NCI-H446 treated with DMSO at 0.1 percent for 48 hours (cell line): ENCODE measurements around the gene PNPLA3.

ENCODE experiments used
- DNase-seq: peaks from one replicate; lab custom pipeline; 2025; lab: John Stamatoyannopoulos, UW

PNPLA3 gene

DNA sequence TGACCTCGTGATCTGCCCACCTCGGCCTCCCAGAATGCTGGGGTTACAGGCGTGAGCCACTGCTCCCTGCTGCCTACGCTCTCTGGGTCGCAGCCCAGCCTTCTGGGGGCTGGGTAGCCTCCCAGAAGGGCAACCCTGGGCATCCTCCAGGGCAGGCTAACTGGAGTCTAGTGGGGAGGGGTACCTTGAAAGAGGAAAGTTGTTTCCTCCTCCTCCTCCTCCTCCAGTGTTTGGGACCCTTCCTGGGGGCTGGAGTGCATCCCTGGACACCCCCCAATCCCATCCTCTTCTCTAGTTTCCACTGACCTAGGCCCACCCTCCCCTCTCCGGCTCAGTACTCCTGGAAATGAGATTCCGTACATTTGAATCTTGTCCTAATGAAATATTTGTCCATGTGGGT lies 1.3 kb downstream of the PNPLA3 start:
- no peak for DNase-seq

DNA sequence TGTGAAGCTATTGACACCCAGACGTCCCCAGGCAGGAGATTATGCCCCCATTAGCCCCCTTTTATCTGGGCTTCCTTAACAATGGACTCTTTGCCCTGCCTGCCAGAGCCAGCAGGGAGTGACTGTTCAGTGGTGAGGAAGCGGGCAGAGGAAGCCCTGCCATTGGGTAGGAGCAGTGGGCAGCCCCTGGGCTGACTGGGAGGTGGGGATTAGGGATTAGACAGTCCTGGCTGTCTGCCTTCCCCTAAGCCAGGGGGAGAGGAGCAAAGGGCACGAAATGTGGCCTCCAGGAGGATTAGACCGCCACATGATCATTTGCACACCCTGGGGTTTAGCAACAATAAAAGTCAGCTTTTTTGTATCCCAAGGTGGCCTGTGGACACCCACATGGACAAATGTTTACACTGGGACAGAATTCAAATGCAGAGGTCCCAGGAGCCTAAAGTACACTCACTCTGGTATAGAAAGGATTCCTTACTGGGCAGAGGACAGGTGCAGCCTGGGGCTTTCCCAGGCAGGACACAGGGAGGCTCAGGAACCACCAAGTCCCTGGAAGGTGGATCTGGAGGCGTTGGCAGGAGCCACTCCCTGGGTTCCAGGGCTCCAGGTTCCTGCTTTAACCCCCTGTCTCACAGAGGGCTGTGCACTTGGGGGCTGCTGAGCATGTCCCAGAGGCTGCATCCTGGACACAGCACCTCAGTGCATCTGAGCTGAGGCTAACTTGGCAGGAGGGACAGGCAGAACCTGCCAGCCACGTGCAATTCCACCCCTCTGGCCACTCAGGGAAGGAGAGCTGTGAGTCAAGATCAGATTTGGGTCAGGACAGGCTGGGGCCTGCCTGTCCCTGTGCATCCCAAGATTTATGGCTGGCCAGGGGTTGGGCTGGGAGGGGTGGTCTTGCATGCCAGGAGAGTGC lies 2.1 kb downstream of the PNPLA3 start:
- no peak for DNase-seq

DNA sequence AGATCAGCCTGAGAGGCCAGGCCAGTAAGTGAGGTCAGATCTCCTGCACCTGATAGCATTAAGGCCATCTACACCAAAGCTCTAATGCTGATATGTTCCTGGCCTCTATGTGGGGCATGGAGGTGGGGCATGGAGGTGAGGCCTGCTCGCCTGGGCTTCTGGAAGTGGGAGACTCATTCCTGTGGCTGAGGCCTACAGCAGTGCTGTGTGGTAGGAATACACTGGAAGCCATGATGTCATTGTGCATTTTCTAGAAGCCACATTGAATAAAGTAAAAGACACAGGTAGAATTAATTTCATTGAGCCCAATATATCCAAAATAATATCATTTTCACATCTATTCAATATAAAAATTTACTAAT lies 2.7 kb downstream of the PNPLA3 start:
- DNase-seq = no peak

DNA sequence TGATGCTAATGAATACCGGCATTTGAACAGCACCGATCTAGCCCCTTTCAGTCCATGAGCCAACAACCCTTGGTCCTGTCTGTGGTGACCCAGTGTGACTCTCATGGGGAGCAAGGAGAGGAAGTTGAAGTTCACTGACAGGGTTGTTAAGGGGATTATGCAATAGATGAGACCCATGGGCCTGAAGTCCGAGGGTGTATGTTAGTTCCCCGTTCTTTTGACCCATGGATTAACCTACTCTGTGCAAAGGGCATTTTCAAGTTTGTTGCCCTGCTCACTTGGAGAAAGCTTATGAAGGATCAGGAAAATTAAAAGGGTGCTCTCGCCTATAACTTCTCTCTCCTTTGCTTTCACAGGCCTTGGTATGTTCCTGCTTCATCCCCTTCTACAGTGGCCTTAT lies 4.9 kb downstream of the PNPLA3 start:
- no peak for DNase-seq

DNA sequence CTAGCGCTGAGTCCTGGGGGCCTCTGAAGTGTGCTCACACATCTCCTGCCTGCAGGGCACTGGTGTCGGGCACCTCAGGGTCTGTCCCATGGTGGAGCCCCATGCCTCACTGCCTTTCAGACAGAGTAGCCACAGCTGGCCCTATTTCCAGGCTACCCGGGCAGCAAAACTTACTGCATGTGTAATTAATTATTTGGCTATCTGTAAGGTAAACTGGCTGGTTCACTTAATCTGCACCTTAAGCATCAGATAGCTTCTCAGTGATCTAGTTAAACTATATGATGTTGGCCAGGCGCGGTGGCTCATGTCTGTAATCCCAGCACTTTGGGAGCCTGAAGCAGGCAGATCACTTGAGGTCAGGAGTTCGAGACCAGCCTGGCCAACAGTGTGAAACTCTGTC lies 5.3 kb downstream of the PNPLA3 start:
- no peak for DNase-seq

DNA sequence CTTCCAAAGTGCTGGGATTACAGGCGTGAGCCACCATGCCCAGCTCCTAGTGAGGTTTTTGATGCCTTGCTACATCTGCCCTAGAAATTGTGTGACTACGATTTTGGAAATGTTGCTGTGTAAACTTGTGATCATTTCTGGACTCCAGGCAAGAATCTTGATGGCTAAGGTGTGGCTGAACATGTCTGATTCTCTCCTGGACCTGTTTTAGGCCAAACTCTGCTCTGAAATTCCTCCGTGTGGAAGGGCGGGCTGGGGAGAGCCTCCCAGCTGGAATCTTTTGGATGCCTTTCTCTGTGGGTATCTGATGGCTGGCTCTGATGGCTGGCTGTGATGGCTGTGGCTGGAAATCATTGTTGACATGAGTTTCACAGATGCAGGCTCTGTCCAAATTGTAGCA lies 8.2 kb downstream of the PNPLA3 start:
- DNase-seq = no peak

DNA sequence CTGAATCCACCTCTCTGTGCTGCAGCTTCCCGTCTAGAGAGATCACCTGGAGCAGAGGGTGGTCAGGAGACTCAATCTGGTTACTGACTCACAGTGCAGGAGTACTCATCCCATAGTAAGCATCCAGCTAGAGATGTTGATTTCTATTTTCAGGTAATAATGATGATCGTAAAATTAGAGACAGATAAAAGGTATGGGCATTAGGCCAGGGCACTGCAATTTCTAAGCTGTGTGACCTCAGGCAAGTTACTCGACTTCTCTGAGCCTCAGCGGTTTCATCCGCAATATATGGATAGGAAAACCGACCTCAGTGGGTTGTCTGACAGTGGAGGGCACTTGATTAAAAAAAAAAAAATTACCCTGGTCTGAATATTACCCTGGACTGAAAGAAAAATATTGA lies 17.8 kb downstream of the PNPLA3 start:
- no peak for DNase-seq

DNA sequence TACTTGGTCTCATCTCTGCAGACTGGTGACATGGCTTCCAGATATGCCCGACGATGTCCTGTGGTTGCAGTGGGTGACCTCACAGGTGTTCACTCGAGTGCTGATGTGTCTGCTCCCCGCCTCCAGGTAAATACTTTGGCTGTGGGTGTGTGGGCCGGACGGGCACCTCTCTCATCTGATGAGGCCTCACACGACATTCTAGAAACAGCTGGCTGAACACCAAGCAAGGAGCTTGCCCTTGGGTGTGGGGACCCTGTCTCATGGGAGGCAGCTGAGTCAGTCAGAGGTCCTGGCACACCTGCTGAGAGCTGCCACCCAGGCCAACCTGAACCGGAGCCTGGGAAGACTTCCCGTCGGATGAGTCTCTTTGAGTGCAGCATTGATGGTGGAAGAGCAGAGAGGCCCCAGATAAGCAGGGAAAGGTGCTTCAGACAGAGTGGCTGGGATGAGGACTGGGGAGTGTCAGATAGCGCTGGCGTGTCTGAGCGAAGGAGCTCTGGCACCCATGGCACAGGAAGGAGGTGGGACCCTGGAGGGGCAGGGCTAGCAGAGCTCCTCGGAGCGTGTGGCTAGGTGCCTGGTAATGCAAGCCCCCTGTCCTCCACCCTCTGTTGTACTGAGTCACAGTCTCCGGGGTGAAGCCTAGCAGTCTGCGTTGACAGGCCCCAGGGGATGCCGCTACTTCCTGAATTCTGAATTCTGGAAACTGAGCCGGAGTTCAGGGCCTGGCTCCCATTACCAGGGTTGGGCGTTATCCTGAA lies 21.2 kb downstream of the PNPLA3 start:
- DNase-seq = no peak

DNA sequence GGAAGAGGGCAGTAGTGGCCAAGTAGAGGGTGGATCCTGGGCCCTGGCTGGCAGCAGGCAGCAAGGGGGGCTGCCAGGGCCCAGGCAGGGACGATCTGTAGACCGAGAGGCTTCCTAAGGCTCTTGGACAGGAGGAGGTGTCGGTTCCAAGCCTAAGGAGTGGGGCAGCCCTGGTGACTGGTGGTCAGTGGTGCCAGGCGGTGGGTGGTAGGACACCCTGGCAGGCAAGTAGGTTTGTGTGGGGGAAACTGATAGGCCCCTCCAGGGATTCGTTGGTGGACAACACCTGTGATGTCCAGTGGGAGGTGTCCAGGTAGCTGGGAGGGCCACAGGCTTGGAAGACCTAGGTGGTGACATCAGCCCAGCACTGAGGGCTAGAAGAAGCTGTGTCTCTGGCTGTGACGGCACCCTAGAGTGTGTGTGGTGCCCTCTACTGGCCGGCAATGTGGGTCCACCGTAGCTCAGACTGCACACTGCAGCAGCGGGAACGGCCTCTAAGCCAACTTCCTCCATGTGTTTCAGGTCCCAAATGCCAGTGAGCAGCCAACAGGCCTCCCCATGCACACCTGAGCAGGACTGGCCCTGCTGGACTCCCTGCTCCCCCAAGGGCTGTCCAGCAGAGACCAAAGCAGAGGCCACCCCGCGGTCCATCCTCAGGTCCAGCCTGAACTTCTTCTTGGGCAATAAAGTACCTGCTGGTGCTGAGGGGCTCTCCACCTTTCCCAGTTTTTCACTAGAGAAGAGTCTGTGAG lies 22.2 kb downstream of the PNPLA3 start:
- no peak for DNase-seq

DNA sequence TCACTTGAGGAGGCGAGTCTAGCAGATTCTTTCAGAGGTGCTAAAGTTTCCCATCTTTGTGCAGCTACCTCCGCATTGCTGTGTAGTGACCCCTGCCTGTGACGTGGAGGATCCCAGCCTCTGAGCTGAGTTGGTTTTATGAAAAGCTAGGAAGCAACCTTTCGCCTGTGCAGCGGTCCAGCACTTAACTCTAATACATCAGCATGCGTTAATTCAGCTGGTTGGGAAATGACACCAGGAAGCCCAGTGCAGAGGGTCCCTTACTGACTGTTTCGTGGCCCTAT lies 22.7 kb downstream of the PNPLA3 start:
- no peak for DNase-seq

DNA sequence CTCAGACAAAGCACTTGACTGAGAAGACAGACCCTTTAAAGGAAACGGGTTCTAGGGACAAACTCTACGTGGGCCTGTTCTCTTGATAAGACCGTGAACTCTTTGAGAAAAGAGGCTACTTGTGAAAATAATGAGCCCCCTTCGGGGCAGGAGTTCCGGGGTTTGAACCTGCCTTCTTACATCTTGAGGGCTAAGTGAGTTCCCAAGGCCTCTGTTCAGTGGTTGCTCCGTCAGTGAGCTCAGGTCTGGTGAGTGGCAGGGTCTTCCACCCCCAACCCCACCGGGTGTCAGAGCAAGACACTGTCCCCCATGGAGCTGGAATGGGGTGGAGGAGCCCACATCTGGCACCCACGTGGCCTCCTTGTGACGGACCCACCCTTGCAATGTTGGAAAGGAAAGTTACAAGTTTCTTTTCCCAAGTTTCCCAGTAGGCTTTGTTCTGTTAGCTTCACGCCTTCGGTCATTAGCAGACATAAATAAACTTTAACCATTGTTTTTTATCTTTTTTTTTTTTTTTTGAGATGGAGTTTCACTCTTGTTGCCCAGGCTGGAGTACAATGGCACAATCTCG lies 25.3 kb downstream of the PNPLA3 start:
- no peak for DNase-seq

DNA sequence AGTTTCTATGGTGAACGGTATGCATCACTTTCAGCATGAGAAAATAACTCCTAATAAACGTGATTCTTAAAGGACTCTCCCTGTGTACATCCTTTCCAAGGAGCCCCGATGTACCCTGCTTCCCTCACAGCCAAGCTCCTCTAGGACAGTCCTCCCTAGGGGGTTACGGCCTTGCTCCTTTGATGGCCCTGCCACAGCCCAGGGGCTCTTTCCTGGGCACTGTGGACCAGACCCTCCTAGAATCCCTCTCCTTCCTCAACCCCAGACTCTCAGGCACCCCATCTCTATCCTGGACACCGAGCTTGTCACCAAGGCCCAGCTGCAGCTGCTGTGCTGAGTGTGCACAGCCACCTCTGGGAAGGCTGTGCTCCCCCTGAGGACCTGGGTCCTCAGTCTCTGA lies 27.8 kb downstream of the PNPLA3 start:
- no peak for DNase-seq

DNA sequence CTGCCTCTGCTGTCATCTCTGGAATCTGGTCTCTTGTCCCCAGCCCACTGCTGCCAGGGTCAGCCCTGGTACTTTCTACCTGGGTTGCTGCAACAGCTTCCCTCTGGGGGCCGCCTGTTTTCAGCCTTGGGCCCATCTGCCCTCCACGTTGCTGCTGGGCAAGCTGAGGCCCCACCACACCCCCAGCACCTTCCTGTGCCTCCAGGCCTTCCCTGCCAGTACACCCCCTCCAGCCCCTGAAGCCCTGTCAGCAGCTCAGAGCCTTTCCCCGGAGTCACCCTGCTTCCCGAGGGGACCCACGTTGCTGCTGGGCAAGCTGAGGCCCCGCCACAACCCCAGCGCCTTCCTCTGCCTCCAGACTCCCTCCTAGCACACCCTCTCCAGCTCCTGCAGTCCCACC lies 28.4 kb downstream of the PNPLA3 start:
- no peak for DNase-seq

DNA sequence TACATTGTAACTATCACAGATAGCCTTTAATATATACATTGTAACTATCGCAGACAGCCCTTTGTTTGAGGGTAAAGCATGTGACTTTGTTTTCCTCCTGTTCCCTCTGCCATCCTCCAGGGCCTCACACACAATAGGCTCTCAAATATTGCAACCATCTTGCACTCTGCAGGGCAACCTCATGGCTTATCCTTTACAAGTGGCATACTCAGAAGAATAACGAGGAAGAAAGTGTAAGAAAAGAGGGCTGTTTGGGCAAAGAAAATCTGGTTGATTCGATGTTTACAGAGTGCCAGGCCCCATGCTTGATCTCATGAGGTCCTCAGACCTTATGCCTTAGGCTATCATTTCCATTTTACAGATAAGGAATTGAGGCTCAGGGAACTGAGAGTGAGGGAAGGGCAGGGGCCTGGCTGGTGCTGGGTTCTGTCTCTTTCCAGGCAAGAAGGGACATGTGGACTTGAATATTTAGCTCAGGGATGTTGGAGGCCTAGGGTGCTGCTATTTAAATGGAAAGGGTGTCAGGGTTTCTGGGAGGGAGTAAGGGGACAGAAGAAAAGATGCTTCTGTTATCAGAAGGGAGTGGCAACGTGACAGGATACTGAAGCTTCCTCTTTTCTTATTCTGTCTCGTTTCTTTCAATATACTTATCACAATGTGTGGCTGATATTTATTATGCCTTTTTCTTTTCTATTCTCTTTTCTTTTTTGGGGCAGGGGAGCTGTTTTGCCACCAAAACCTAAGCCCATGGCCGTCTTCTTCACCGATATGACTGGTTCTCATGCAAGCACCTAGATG lies 30.6 kb downstream of the PNPLA3 start:
- no peak for DNase-seq

DNA sequence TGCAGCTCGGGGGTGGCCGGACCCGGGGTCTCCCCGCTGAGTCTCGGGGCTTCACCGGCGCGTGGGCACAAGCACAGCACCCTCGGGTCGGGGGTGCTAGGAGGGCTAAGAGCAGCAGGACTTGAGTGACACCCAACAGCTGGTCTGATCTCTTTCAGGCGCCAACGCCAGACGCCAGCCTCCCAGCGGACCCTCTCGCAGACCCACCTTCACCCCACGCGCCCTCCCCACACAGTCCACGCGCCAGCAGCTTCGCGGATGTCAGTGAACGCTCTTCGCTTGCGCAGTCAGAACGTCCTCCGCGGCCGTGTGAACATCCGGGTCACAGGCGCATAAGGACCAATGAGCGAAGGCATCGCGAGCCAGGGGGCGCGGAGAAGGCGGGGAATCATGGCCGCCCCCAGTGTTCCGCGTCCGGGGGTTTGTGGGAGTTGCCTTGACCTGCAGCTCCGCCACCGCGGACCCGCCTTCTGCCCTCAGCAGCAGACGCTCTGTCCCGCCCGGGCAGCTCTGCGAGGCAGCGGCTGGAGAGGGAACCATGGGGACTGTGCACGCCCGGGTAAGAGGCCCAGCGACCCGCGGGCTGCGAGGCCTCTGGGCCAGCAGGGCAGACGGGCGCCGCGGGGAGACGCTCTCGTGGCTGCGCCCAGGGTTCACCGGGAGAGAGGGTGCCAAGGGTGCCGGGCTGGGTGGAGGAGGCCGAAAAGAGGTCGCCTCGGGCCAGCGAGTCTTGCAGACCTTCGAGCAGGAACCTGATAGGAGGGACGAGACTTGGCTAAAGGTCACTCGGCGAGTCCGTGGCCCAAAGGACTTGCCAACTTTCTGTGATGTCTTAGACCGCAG lies 31.7 kb downstream of the PNPLA3 start, which contains the start of gene SAMM50:
Gene SAMM50 (plus strand): TSS at position 403 of the 843 bp plus-strand sequence. CDS start 136 bp downstream, at position 539.
- peak; percentile 79 for DNase-seq

DNA sequence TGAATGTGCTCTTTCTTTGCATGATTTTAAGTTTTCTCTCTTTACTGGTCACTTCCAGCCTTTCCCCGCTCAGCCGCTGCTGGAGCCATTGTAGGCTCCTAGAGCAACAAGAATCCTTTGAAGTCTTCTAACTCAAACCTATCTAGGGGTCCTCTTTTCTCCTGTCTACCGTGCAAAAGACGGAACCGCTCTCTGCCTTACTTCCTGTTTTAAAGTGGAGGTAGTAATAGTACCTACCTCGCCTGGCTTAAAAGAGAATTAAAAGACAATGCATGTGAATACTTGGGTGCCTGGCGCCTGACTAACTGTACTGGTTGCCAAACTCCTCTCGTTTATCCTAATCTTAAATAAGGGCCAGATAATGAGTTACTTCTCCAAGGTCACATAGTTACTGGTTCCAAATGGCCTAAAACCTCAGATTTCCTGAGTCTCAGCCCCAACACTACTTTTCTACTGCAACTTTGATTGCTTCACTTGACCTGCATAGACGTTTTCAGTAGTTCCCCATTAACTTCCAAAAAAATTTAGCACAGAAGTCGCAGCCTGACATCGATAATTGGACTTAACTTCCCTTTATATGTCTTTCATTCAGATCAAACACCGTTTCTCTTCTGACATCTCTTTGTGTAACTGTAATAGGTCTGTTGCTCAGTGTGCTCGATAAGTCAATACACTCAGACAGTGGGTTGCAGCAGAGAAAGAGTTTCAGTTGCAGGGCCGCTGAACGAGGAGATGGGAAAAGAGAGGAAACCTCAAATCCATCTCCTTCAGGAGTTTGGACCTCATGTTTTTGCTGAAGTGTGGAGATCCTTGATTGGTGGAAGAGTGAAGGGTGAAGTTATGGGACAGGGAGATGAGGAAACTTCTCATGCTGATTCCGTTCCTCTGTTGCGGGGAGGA lies 32.5 kb downstream of the PNPLA3 start:
- DNase-seq = no peak

DNA sequence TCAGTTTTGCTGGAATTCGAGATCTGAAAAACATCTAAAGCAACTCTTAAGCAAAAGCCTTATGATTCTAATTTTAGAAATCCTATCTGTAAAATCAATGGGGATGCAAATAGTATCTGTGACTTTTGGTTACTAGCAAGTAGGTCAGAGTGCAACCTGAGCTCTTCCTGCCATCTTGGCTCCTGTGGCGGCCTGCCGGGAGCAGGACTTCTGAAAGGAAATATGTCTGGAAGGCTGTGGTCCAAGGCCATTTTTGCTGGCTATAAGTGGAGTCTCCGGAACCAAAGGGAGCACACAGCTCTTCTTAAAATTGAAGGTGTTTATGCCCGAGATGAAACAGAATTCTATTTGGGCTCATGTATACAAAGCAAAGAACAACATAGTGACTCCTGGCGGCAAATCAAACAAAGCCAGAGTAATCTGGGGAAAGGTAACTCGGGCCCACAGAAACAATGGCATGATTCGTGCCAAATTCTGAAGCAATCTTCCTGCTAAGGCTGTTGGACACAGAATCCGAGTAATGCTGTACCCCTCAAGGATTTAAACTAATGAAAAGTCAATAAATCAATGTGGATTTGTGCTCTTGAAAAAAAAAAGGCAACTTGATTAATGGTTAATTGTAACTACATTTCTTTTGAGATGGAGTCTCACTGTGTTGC lies 33.3 kb downstream of the PNPLA3 start:
- DNase-seq = no peak

DNA sequence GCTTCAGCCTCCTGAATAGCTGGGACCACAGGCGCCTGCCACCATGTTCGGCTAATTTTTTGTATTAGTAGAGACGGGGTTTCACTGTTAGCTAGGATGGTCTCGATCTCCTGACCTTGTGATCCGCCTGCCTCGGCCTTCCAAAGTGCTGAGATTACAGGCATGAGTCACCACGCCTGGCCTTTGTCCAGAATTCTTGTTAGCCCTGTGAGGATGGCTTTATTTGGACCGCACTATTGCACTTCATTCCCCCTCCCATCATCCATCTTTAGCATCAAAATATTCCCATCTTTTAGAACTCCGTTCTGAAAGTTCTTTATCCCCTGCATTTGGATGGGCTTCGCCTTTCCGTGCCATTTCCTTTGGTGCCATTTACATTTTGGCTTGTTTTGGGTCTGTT lies 34.3 kb downstream of the PNPLA3 start:
- DNase-seq = no peak

DNA sequence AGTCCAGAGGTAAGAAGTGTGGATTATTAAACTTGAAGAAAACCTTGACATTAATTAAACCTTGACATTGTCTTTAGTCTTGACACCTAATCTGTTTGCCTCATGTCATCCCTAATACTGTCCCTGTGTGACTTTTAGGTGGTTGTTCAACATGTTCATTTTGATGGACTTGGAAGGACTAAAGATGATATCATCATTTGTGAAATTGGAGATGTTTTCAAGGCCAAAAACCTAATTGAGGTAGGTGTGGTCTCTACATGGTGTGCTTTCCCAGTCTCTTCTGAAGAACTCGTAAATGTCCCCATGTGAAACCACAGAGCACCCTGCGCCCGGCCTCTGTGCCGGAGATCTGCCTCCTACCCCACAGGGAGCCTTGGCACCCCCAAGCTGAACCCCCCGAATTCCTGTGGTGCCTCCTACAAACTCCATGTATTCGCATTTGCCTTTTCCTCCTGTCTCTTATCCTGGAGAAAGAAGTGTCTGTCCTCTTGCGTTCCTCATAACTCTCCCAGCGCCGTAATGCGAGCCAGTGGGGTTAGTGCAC lies 40.8 kb downstream of the PNPLA3 start:
- DNase-seq = no peak
